ENCODE measurements around the gene ROM1. TPM values are rescaled to one million over a fixed set of nuclear protein-coding genes. Genes with fewer than 3 reads are reported as not detected.

Gene ROM1
- total RNA-seq, 2 experiments from 2014 or later = 0.79 to 1.1 TPM

DNA sequence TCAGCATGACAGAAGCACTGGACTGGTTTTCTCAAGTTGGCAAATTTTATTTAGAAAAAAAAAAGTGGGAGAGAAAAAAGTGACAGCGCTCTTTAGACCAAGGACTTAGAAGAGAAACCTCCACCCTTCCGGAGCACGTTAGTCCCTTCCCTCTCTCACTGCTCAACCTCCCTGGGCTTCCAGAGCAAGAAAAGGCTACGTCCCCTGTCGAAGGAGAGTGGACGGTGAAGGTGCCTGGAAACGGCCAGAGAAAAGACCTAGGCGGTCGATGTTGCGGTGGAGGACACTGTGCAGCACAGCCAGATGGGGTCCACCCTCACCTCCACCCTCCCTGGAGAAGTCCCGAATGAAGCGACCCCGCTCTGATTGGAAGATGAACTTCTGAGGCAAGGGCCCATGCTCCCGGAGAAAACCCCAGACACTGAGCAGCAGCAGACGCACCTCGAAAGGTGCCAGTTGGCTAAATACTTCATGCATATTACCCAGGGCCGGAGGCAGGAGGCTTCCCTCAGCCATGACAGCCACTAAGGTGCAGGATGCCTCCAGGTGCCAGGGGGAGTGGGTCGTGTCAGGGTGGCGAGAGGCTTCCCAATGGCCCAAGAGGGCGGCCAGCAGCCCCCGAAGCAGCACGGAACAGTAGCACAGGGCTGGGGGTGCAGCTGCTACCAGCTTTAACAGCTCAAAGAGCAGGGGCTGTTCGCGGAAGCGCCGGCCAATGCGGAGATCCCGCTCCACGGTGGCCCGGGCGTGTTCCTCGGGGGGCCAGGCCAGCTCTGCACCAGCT lies 34.0 kb downstream of the ROM1 start:
- ATAC-seq (no peak), DNase-seq (no peak)
- no peak for TF ChIP-seq CTCF (IDR thresholded peaks at IDR 0.05)
- CTCF ChIA-PET = interaction anchor here (1.1 to 1.6 kb wide), 3 partner anchors 47 to 222 kb away, joined by 3 to 4 read pairs (median 3); partner anchors contain the start of gene ZBTB3
- peaks cover 30% of the 10 kb centered on the region for H3K4me1 Mint-ChIP-seq (ENCODE audit: low read depth)
- H3K27ac Mint-ChIP-seq = peak overlapping the region; percentile 99
- H3K36me3 Mint-ChIP-seq (ENCODE audit: low read depth) = peaks cover 39% of the 10 kb centered on the region
- no peaks in the 10 kb centered on the region for H3K9me3 Mint-ChIP-seq
- POLR2A ChIA-PET = interaction anchor here (1.4 to 13.3 kb wide), 10 partner anchors 8 to 208 kb away, joined by 4 to 263 read pairs (median 7); partner anchors contain the start of genes B3GAT3, C11orf98, CSKMT and LBHD1
- peak overlapping the region; percentile 100 for H3K4me3 Mint-ChIP-seq
- intact Hi-C loops (cut with micrococcal nuclease) = loop anchor here (5.0 kb wide), 1 partner anchor 35 kb away; the partner anchor contains the start of genes EML3 and ROM1
- no peaks in the 10 kb centered on the region for H3K27me3 Mint-ChIP-seq

DNA sequence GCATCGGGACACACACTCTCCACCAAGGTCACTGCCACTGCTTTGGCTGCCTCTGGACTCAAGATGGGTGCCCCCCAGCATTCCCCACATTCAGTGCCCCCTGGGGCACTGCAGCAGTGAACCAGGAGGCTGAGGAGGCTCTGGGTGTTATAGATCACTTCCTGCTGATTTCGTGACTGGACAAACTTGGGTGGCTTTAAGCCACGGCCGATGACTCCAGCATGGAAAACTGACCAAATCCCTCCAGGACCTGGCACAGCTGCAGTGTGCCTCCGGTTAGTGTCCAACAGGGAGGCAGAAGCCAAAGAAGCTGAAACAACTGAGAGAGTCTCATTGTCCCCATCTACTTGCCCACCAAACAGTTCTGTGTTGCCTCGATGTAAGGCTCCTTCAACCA lies 34.5 kb downstream of the ROM1 start:
- no peaks in the 10 kb centered on the region for H3K27me3 Mint-ChIP-seq
- peaks cover 33% of the 10 kb centered on the region for H3K4me1 Mint-ChIP-seq (ENCODE audit: low read depth)
- no peak overlapping the region for H3K4me3 Mint-ChIP-seq
- DNase-seq (no peak), ATAC-seq (no peak)
- POLR2A ChIA-PET = interaction anchor here (0.6 to 13.3 kb wide), 9 partner anchors 10 to 119 kb away, joined by 3 to 263 read pairs (median 5); partner anchors contain the start of genes BSCL2, C11orf98, CSKMT and GNG3
- CTCF ChIA-PET = interaction anchor here (1.1 to 1.4 kb wide), 3 partner anchors 18 to 253 kb away, joined by 3 to 4 read pairs (median 3); partner anchors contain the start of gene CSKMT
- H3K27ac Mint-ChIP-seq = peak overlapping the region; percentile 57
- TF ChIP-seq CTCF (IDR thresholded peaks at IDR 0.05) = no peak
- intact Hi-C loops (cut with micrococcal nuclease) = loop anchor here (5.0 kb wide), 1 partner anchor 35 kb away; the partner anchor contains the start of genes EML3 and ROM1
- H3K36me3 Mint-ChIP-seq (ENCODE audit: low read depth) = peaks cover 40% of the 10 kb centered on the region
- H3K9me3 Mint-ChIP-seq = no peaks in the 10 kb centered on the region

DNA sequence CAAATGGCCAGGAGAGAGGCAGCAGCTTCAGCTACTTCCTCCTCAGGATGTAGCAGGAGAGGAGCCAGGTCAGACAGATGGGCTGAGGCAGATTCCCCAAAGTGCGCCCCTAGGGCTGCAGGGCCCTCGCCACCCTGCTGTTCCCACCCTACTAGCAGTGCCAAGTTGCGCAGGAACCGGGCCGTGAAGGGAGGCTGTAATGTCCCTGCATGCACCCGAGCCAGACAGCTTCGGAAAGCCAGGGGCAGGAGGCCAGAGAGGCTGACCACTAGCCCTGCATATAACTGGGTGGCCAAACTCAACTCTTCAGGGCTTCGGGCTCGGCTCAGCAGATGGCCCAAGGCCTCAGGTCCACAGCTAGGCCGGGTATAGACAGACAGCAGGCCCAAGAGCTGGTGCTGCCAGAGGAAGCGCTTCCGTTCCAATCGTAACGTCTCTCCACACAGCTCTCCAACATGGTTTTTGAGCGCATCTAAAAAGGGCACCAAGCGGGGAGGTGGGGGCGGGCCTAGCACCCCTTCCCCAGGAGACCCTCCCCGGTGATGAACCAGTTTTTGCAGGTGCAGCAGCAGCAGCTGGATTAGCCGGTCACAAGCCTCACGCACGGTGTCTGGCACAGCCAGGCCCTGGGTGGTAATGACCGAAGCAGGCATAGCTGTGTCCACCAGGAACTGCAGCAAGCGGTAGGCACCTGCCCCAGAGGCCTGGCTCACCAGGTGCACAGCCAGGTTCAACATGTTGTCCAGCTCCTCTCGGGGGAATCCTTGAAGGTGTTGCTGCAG lies 35.3 kb downstream of the ROM1 start:
- ChIA-PET CTCF (interaction anchor here (1.1 to 1.4 kb wide), 5 partner anchors 17 to 253 kb away, joined by 3 to 4 read pairs (median 3); partner anchors contain the start of genes CSKMT and UQCC3), POLR2A (interaction anchor here (0.6 to 13.3 kb wide), 8 partner anchors 9 to 119 kb away, joined by 3 to 263 read pairs (median 6); partner anchors contain the start of genes BSCL2, C11orf98, CSKMT and GNG3)
- no peak for DNase-seq
- no peak overlapping the region for H3K27ac Mint-ChIP-seq
- peaks cover 31% of the 10 kb centered on the region for H3K4me1 Mint-ChIP-seq (ENCODE audit: low read depth)
- H3K4me3 Mint-ChIP-seq = no peak overlapping the region
- intact Hi-C loops (cut with micrococcal nuclease) = loop anchor here (5.0 kb wide), 1 partner anchor 36 kb away; the partner anchor contains the start of genes EML3 and ROM1
- no peak for TF ChIP-seq CTCF (IDR thresholded peaks at IDR 0.05)
- no peaks in the 10 kb centered on the region for H3K9me3 Mint-ChIP-seq
- peaks cover 35% of the 10 kb centered on the region for H3K36me3 Mint-ChIP-seq (ENCODE audit: low read depth)
- no peaks in the 10 kb centered on the region for H3K27me3 Mint-ChIP-seq
- no peak for ATAC-seq

DNA sequence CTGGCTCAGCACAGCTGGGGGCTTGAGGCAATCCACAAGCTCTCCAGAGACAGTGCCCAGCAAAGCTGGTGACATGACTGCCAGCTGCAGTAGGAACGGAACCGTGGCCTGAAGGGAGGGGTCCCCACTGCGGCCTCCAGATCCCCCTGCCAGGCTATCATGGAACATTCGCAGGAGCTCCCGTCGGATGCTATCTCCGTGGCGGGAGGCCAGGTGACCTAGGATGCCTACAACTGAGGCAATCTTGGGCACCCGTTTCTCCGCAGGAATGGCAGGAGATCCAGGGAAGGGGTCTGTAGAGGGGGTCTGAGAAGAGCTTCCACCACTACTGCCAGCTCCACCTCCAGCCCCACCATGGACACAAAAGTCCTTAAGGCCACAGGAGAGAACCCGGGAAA lies 35.9 kb downstream of the ROM1 start:
- intact Hi-C loops (cut with micrococcal nuclease) = loop anchor here (5.0 kb wide), 1 partner anchor 37 kb away; the partner anchor contains the start of genes EML3 and ROM1
- no peak for ATAC-seq
- Mint-ChIP-seq H3K4me3 (no peak overlapping the region), H3K9me3 (no peaks in the 10 kb centered on the region), H3K4me1 (ENCODE audit: low read depth) (peaks cover 34% of the 10 kb centered on the region), H3K36me3 (ENCODE audit: low read depth) (peaks cover 33% of the 10 kb centered on the region), H3K27ac (no peak overlapping the region), H3K27me3 (no peaks in the 10 kb centered on the region)
- DNase-seq = no peak
- ChIA-PET POLR2A (interaction anchor here (1.8 to 13.3 kb wide), 5 partner anchors 9 to 59 kb away, joined by 5 to 263 read pairs (median 8); partner anchors contain the start of genes BSCL2, C11orf98, CSKMT and GNG3), CTCF (interaction anchor here (1.1 to 1.4 kb wide), 4 partner anchors 16 to 254 kb away, joined by 3 to 4 read pairs (median 3); partner anchors contain the start of genes CSKMT and UQCC3)
- TF ChIP-seq CTCF (IDR thresholded peaks at IDR 0.05) = no peak
